Fibroblast of lung (primary cell): ENCODE data around the gene APBB2. TPM values are rescaled to one million over a fixed set of nuclear protein-coding genes. Genes with fewer than 3 reads are reported as not detected.
A peak's percentile ranks its signal among the peaks of the same experiment; 100 is the strongest.

ENCODE experiments used
- DNase-seq, 2 donors: peaks; one replicate each; pipeline versions ENCODE4 v3.0.0 to v3.0.0-alpha.2; 2010; ENCODE audit warnings: low read depth in 2 of 2
- H2AFZ ChIP-seq: 2 replicates; pipeline ENCODE4 v1.5.1; 2012; ENCODE audit warnings: low read length, control low read depth, inconsistent platforms
- H3K27ac ChIP-seq: 2 replicates; pipeline ENCODE4 v1.5.1; 2011; ENCODE audit warnings: low read length, control low read depth; ENCODE audit not compliant: insufficient read depth
- H3K27me3 ChIP-seq: 2 replicates; pipeline ENCODE4 v1.5.1; 2011; ENCODE audit warnings: mild to moderate bottlenecking, low read length; ENCODE audit not compliant: control insufficient read depth, insufficient read depth
- H3K36me3 ChIP-seq: 2 replicates; pipeline ENCODE4 v1.5.1; 2011; ENCODE audit warnings: low read length; ENCODE audit not compliant: control insufficient read depth, insufficient read depth
- H3K4me1 ChIP-seq: 2 replicates; pipeline ENCODE4 v1.5.1; 2011; ENCODE audit warnings: low read length; ENCODE audit not compliant: control insufficient read depth, insufficient read depth; ENCODE audit errors: extremely low read depth
- H3K4me2 ChIP-seq: 2 replicates; pipeline ENCODE4 v1.5.1; 2011; ENCODE audit warnings: low read length, control low read depth; ENCODE audit not compliant: insufficient read depth; ENCODE audit errors: extremely low read depth
- H3K4me3 ChIP-seq, 4 experiments: fragments of 200-600 bp in 1 of 4; sonication (generic) in 1 of 4; replicated peaks in 1 of 4; 2 replicates each; pipeline ENCODE4 v1.5.1; 2011 to 2016; ENCODE audit warnings: low read length in 4 of 4, low read depth in 3 of 4, mild to moderate bottlenecking in 3 of 4, control low read depth in 2 of 4, inconsistent platforms in 1 of 4, mixed read lengths in 1 of 4; ENCODE audit not compliant: insufficient read depth in 1 of 4; ENCODE audit errors: control extremely low read depth in 1 of 4
- H3K79me2 ChIP-seq: 2 replicates; pipeline ENCODE4 v1.5.1; 2012; ENCODE audit warnings: mild to moderate bottlenecking, low read length, inconsistent platforms; ENCODE audit not compliant: control insufficient read depth, insufficient read depth
- H3K9ac ChIP-seq: 2 replicates; pipeline ENCODE4 v1.5.1; 2011; ENCODE audit warnings: mild to moderate bottlenecking, low read length, control low read depth; ENCODE audit not compliant: insufficient read depth
- H3K9me3 ChIP-seq: 2 replicates; pipeline ENCODE4 v1.5.1; 2012; ENCODE audit warnings: low read depth, low read length; ENCODE audit not compliant: control insufficient read depth, insufficient read depth
- H4K20me1 ChIP-seq: 2 replicates; pipeline ENCODE4 v1.5.1; 2011; ENCODE audit warnings: low read length; ENCODE audit not compliant: control insufficient read depth, insufficient read depth; ENCODE audit errors: extremely low read depth
- CTCF ChIP-seq, 2 donors: IDR thresholded peaks in 1 of 2; conservative IDR thresholded peaks in 1 of 2; 1 replicate in 1 of 2; 2 replicates in 1 of 2; pipeline ENCODE4 v1.5.1; 2011 to 2012; ENCODE audit warnings: low read length in 2 of 2, control low read depth in 1 of 2, inconsistent platforms in 1 of 2, low read depth in 1 of 2, mild to moderate bottlenecking in 1 of 2
- EZH2 ChIP-seq: IDR thresholded peaks from 2 replicates; pipeline ENCODE4 v1.5.1; 2012; ENCODE audit warnings: low read length, control low read depth, mild to moderate bottlenecking; ENCODE audit errors: missing control alignments
- polyA plus RNA-seq, 2 donors: library from polyadenylated mRNA; depleted of rRNA in 1 of 2; stranded (reverse) in 1 of 2; unstranded in 1 of 2; fragments of >200 nt; gene quantifications; 2 replicates each; pipeline ENCODE4 v1.2.1, GENCODE V29; 2011 to 2012; ENCODE audit warnings: missing spikeins in 1 of 2
- total RNA-seq: library from RNA; depleted of rRNA; stranded (reverse); fragments of >200 nt; gene quantifications from 2 replicates; pipeline ENCODE4 v1.2.1, GENCODE V29; 2014

Gene APBB2
- total and polyA plus RNA-seq, 2 donors (not counting 1 experiment from before 2014, with no cell fraction given), result 25.1 to 29.8 TPM

DNA sequence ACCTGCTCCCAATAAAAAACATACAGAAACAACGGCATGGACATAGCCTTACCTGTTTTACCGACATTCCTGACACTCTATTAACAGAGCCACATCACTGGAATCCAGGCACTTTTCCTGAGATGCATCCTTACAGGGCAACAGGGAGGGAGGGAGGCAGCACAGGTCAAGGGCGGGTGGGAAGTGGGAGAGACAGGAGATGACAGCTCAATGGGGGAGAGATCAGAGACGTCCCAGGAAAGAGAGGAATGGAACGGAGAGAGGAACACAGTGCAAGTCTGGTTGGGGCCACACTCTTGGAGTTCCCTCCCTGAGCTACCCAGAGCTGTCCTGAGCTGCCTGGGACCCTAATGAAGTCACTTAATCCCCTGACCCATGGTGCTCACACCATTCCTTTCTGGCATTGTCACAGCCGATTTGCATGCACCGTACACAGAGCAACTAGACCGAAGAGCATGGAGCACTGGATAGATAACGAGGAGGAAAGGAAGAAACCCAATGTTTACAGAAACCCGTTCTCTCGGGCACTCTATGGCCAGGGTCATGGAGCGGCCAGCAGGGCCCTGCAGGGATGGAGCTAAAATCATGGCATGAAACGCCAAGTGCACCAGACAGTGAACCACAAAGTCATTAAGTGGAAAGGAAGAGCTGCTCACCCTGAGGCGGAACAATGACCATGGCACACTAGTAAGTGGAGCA, 371.5 kb downstream of the APBB2 start:
- no peaks in the 10 kb centered on the region for H4K20me1 ChIP-seq
- DNase-seq, result no peak
- no peak overlapping the region for H3K27ac ChIP-seq
- no peak for TF ChIP-seq CTCF (conservative IDR thresholded peaks at IDR 0.05 in 1 of 2, IDR thresholded peaks at IDR 0.05 in 1 of 2; ENCODE audit: low read depth in 1 of 2, low read length in 2 of 2)
- TF ChIP-seq EZH2, result no peak
- H2AFZ ChIP-seq, result no peak overlapping the region
- no peak overlapping the region for H3K4me3 ChIP-seq
- no peaks in the 10 kb centered on the region for H3K4me1 ChIP-seq
- H3K79me2 ChIP-seq, result no peaks in the 10 kb centered on the region
- H3K4me2 ChIP-seq, result no peak overlapping the region
- no peaks in the 10 kb centered on the region for H3K36me3 ChIP-seq
- no peaks in the 10 kb centered on the region for H3K27me3 ChIP-seq
- no peak overlapping the region for H3K9ac ChIP-seq
- no peaks in the 10 kb centered on the region for H3K9me3 ChIP-seq

DNA sequence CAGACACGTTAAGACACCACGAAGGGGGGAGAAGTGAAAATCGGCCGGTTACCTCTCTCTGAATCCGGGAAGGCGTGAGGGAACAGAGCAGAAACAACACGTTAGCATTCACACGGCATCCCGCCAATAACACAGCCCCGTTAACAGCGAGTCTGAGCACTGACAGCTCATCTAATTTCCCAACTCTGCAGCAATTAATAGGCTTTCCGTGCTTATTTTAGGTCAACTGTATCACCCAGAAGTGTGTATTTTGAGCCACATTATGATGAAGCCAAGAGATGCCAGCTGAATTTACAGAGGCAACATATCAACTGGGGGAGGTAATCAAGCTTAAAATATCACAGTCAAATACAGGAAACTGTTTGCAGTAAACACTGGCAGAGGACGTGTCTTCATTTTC, 372.0 kb downstream of the APBB2 start:
- H3K27ac ChIP-seq, result no peak overlapping the region
- H3K4me1 ChIP-seq, result no peaks in the 10 kb centered on the region
- H3K27me3 ChIP-seq, result no peaks in the 10 kb centered on the region
- no peak overlapping the region for H3K4me2 ChIP-seq
- no peaks in the 10 kb centered on the region for H3K9me3 ChIP-seq
- no peak overlapping the region for H2AFZ ChIP-seq
- H3K4me3 ChIP-seq, result no peak overlapping the region
- H3K79me2 ChIP-seq, result no peaks in the 10 kb centered on the region
- H3K36me3 ChIP-seq, result no peaks in the 10 kb centered on the region
- peak; percentile 42 to 50 for DNase-seq
- no peaks in the 10 kb centered on the region for H4K20me1 ChIP-seq
- no peak overlapping the region for H3K9ac ChIP-seq
- TF ChIP-seq EZH2, result no peak
- TF ChIP-seq CTCF (conservative IDR thresholded peaks at IDR 0.05 in 1 of 2, IDR thresholded peaks at IDR 0.05 in 1 of 2; ENCODE audit: low read depth in 1 of 2, low read length in 2 of 2), result no peak

DNA sequence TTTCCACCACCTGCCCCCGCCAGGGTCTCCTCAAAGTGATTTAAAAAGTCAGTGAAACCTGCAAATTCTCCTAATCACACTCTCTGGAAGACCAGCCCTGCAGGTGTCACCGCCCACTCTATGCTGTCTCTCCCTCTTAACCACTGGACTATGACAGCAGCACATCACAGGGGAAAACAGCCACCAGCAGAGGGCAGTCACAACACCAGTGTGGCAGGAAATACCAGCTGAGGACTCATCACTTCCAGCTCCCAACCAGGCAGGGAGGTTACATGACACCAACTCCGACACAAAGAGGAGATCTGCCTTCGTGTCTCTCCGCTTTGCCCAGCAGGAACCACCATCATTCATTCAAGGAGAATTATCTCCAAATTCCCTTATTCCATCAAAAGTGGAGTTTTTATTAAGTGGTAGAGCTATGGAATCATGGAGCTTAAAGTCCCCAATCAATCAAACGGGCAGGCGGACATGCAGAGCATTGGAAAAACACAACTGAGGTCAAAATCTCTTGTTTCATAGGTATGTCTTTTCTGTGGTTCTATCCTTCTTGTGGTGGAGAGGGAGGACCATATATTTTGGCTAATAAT, 373.3 kb downstream of the APBB2 start:
- H3K4me2 ChIP-seq, result no peak overlapping the region
- no peak overlapping the region for H3K4me3 ChIP-seq
- H2AFZ ChIP-seq, result peak overlapping the region; percentile 44
- no peaks in the 10 kb centered on the region for H3K9me3 ChIP-seq
- DNase-seq, result peak; percentile 71 to 86
- no peaks in the 10 kb centered on the region for H3K27me3 ChIP-seq
- TF ChIP-seq EZH2, result no peak
- peak; percentile 59 to 76 for TF ChIP-seq CTCF (conservative IDR thresholded peaks at IDR 0.05 in 1 of 2, IDR thresholded peaks at IDR 0.05 in 1 of 2; ENCODE audit: low read depth in 1 of 2, low read length in 2 of 2)
- H4K20me1 ChIP-seq, result no peaks in the 10 kb centered on the region
- no peak overlapping the region for H3K9ac ChIP-seq
- H3K27ac ChIP-seq, result no peak overlapping the region
- H3K4me1 ChIP-seq, result no peaks in the 10 kb centered on the region
- no peaks in the 10 kb centered on the region for H3K79me2 ChIP-seq
- no peaks in the 10 kb centered on the region for H3K36me3 ChIP-seq
